Right lung (tissue), 10 donors: ENCODE data around the gene INSYN2B. TPM values are rescaled to one million over a fixed set of nuclear protein-coding genes. Genes with fewer than 3 reads are reported as not detected.
A peak's percentile ranks its signal among the peaks of the same experiment; 100 is the strongest.

Experiments used
- DNase-seq, 2 donors: peaks; one replicate each; pipeline ENCODE4 v3.0.0-alpha.2; 2013
- long read RNA-seq, 8 donors: transcript quantifications; one replicate each; lab custom pipeline, GENCODE V29; 2026
- polyA plus RNA-seq, 5 donors: library from polyadenylated mRNA; unstranded; fragments of 120-200 nt; gene quantifications; one replicate each; pipeline versions ENCODE4 v1.2.1 to v1.2.3, GENCODE V29; 2013; ENCODE audit warnings: inconsistent platforms in 1 of 5, low replicate concordance in 1 of 5; ENCODE audit not compliant: insufficient read length in 5 of 5, insufficient read depth in 1 of 5

INSYN2B gene
- polyA plus RNA-seq: 1 to 10 TPM; 3.6 to 5.2 (median 4.5) TPM
- long read RNA-seq, donor 1, partial matches to known transcripts: 5 of 5 reads
- long read RNA-seq, donor 1, other reads (novel, unspliced or antisense): 0 of 5 reads
- long read RNA-seq, donor 2: 0 reads
- long read RNA-seq, donor 3: 0 reads
- long read RNA-seq, donor 4: 0 reads
- long read RNA-seq, donor 5: 0 reads
- long read RNA-seq, donor 6, partial matches to known transcripts: 0 of 2 reads
- long read RNA-seq, donor 6, other reads (novel, unspliced or antisense): 0 of 2 reads
- long read RNA-seq, donor 7: 0 reads
- long read RNA-seq, donor 8: 0 reads

DNA sequence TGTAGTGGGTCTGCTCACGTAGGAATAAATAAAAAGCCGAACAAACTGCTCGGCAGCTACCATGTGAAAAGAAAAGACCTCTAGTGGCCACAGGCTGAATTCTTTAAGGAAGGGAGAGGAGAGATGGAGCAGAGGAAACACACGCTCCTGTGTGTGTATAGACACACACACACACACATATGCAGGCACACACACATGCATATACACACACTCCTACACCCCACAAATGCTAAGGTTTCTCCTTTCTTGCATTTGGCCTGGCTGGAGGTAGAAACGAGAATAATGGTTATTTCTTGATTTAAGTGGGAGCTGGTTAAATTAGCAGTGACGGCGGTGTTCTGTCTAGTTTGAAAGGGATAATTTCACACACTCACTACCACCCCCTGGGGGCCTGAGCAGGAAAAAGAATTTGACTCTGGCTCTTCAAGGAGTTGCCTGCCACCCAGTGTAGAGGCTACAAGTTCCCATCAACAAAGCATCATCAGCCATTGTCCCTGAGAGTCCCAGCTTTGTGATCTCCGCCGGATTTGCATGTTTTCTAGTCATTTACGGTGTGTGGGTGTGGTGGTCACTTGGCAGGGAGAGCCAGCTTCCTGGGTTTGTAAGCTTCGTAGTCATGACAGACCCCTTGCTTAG, at the start of gene INSYN2B:
INSYN2B (minus strand) TSS at position 78 of the 636 bp plus-strand sequence. CDS start 96,597 bp downstream, outside the sequence.
- peak; percentile 85 to 89 for DNase-seq

DNA sequence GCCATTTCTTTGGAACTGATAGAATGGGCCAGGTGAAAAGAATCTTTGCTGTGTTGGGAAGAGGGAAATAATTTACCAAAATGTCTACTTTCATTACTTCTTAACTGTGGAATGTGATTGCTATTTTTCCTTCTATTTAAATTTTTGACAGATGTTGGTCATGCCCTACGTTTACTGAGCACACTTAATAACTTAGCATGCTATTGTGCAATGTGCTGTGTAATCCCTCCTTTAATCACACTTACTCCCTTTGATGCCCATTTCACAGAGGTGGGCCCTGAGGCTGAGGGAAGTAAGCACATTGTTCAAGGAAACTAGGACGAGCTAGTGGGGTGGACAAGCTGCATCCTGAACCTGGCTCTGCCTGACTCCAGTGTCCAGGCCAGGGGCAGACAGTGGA, 47.8 kb upstream of the INSYN2B start:
- no peak for DNase-seq

DNA sequence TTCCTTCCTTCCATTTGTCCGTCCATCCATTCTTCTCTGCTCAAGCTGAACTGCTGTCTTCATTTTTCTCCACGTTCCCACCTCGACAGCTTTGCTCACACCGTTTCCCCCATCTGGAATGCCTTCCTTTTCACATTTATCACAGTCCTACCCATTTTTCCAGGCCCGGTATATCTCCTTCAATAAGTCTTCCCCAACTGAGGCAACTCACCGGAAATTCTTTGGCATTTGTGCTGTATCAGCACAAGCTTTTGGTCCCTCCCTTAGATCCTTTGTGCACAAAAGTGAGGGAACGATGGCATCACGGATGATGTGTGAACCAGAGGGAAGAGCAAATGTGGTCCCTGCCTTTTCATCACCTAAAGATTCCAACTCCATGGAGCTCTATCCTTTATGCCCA, 45.6 kb upstream of the INSYN2B start:
- DNase-seq: no peak

- DNase-seq: no peak
Observed at GRCh38 chr5:170021506-170021905, 41.2 kb upstream of the INSYN2B start.

DNA sequence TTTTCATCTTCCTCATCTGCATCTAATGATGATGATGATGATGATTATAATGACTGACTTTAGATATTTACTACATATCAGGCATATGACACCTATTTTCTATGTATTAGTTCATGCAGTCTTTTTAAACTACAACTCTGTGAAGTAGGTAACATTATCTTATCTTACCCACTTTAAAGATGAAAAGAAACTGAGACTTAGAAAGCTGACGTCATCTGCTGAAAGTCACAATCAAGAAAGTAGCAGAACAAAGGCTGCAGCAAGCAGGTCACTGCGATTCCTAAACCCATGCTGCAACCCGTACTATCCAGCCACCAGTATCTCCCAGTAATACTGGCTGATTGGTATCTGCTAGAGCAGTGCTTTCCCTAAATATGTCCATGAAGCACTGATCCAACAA, 40.1 kb upstream of the INSYN2B start:
- DNase-seq: no peak

- no peak for DNase-seq
Observed at GRCh38 chr5:170012622-170013021, 32.3 kb upstream of the INSYN2B start.

DNA sequence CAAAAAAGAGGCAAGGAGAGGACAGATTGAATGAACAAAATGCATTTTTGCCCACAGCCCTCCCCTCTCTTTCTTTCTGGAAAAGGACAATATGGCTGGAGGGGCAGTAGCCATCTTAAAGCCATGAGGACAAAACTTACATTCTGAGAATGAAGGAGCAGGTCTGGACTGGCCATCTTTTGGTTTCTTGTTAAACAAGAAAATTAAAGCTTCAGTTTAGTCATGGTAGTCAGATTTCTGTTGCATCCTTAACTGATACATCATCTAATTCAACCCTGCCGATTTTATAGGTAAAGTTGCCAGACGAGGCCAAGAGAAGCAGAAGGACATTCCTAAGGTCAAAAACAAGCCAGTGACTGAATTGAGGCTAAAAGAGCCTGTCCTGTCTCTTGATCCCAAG, 31.5 kb upstream of the INSYN2B start:
- no peak for DNase-seq

- DNase-seq: no peak
Observed at GRCh38 chr5:170010595-170010994, 30.3 kb upstream of the INSYN2B start.

DNA sequence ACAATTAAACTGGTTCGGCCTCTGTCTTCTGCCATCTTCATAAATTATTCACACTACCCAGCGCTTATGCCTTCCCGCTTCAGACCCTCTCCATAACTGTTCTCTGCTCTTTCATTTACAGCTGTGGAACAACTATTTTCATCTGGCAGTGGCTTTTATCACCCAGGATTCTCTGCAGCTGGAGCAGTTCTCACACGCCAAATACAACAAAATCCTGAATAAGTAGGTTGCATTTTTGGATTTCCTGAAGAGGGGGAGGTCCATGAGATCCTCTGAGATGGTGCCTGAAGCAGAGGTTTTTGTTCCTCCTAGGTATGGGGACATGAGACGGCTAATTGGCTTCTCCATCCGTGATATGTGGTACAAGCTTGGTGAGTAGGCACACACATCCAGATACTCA, 28.1 kb upstream of the INSYN2B start:
- no peak for DNase-seq

DNA sequence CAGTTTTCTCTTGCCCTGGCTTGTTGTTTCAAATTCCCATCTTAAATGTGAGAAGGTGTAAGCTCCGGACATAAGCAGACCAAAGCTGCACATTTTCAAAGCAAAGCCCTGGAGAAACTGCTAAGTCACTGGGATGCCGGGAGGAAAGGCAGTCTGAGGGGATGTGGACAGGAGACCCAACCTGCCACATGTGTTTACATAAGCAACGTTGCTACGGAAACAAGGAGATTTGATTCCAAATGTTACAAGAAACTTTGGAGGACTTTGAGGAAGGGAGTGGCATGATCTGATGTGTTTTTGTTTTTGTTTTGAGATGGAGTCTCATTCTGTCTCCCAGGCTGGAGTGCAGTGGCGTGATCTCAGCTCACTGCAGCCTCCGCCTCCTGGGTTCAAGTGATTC, 25.7 kb upstream of the INSYN2B start:
- no peak for DNase-seq

- DNase-seq: no peak
Observed at GRCh38 chr5:170000155-170000554, 19.9 kb upstream of the INSYN2B start.

DNA sequence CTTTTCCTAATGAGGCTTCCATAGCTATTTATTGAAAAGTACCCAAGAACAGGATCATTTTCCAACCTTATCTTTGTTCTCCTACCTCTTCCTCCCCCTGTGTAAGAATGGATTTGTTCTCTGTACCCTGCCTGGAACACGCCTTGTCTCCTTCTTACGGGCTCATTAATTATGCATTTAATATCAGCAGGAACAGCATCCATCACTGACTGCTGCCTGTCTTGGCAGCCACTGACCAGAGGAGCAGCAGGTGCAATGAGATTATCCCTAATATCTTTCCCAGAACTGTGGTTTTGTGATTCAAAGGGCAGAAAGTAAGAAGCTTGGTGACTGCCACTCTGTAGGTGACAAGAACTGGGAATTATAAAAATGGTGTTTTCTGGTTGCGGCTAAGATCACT, 19.3 kb upstream of the INSYN2B start:
- DNase-seq: no peak

GRCh38 chr5:169997798-169998197, 17.5 kb upstream of the INSYN2B start:
- no peak for DNase-seq

DNA sequence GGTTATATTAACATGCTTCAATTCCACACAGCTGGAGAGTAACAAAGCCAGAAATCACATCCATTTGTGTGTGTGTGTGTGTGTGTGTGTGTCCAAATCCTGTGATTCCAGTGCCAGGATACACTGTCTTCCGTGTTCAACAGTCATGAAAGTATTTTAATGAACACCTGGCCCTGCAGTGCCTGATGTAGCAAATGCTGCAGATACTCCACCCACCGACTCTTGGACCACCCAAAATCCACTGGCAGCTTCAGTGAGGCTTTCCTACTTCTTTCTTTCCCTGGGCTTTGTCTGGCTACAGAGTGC, 13.1 kb upstream of the INSYN2B start:
- DNase-seq: no peak

- DNase-seq: no peak
Observed at GRCh38 chr5:169992789-169993484, 12.6 kb upstream of the INSYN2B start.

- DNase-seq: no peak
Observed at GRCh38 chr5:169991115-169991869, 11.0 kb upstream of the INSYN2B start.

DNA sequence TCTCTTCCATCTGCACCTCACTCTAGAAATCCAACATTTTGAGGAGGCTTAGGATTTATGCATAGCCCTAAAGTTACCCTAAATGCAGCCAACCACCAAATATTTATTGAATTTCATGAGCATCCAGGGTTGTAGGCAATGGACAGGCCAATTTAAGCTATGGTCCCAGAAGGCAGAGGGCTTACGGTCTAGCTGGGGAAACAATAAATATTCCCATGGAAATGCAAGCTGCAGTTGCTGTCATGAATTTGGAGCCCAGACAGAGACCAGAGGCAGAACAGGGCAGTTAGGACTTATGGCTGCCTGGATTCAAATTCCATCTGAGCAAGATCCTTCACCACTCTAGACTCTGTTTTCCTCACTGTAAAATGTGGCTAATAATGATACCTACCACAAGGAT, 9.1 kb upstream of the INSYN2B start:
- no peak for DNase-seq

GRCh38 chr5:169988947-169989346, 8.7 kb upstream of the INSYN2B start:
- no peak for DNase-seq

- DNase-seq: no peak
Observed at GRCh38 chr5:169988206-169988605, 7.9 kb upstream of the INSYN2B start.

DNA sequence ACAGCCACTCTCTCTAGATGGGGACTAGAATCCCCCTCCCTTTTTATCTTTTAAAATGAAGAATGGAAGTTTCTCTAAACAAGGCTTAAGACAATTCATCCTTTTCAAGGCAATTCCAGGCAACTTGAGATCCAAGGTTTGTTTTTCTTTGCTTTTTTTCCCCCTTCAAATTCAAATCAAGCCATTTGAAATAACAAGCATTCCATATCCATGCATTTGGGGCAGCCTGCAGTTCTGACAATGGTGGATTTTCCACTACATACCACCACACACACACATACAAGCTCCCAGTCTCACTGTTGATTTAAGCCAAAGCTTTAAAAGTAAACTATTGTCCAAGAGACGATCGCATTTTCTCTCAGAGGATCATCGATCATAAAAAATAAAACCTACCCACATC, 424 bp downstream of the INSYN2B start:
- DNase-seq: no peak

GRCh38 chr5:169978714-169979113, 1.6 kb downstream of the INSYN2B start:
- DNase-seq: no peak

DNA sequence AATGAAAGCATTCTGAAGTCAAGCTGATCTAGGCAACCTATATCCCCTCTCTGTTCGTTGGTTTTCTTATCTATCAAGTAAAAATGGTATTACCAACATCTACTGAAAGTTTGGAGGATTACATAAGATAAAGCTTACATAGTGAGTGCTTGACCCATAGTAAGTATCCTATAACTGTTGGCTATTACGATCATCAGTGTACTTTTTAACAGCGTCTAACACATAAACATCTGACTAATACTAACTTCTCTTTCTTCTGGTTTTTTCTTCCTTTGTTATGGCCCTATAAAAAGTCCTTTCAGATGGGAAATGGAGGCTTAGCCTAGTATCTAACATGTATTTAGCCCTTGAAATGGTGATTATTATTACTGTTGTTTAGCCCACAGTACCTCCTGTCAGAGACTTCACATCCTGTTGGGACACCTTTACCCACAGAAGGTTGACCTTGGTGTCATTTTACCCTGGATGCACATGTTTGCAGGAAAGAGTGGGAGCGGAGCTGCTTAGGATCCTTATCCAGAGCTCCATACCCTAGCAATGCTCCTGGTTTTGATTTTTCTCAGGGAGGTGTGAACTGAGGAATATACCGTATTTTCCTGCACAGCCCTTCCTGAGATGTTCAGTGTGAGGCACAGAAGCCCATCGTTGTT, 6.0 kb downstream of the INSYN2B start:
- DNase-seq: no peak
